ENCODE measurements around the gene ANKRD26. TPM values are rescaled to one million over a fixed set of nuclear protein-coding genes. Genes with fewer than 3 reads are reported as not detected.
"Not testable (repeated sequence)": the region's sequence is repeated elsewhere in the genome, so short reads cannot be mapped to it uniquely, and the experiment has no call there.

The ANKRD26 gene
- total RNA-seq, 3 donors from 2014 or later (not counting 1 experiment from before 2014, with no cell fraction given), result 7.0 to 10.8 (median 9.2) TPM

DNA sequence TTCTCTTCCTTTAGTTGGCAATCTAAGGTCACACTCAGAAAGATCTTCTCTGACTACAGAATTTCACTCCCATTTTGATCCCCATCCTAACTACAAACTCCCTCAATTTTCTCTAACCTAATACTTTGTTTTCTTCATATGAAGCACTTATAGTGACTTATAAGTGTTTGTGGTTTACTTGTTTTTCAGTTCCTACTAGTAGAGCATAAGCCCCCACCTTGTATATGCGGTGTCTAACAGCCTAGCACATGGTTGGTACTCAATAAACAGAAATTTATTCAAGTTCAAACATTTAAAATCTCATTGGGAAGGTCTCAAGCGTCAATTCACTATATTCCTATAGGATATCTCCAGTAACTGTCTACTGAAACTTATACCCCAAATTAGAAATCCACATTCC, 35.2 kb downstream of the ANKRD26 start:
- TF ChIP-seq, protein P1, sequence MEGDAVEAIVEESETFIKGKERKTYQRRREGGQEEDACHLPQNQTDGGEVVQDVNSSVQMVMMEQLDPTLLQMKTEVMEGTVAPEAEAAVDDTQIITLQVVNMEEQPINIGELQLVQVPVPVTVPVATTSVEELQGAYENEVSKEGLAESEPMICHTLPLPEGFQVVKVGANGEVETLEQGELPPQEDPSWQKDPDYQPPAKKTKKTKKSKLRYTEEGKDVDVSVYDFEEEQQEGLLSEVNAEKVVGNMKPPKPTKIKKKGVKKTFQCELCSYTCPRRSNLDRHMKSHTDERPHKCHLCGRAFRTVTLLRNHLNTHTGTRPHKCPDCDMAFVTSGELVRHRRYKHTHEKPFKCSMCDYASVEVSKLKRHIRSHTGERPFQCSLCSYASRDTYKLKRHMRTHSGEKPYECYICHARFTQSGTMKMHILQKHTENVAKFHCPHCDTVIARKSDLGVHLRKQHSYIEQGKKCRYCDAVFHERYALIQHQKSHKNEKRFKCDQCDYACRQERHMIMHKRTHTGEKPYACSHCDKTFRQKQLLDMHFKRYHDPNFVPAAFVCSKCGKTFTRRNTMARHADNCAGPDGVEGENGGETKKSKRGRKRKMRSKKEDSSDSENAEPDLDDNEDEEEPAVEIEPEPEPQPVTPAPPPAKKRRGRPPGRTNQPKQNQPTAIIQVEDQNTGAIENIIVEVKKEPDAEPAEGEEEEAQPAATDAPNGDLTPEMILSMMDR (IDR thresholded peaks at IDR 0.05), result no peak
- Histone ChIP-seq H3K4me3 (ENCODE audit: low read length) (no peak overlapping the region), H3K27ac (ENCODE audit: low read length) (no peak overlapping the region), H3K4me1 (ENCODE audit: control insufficient read depth, insufficient read depth, low read length) (no peaks in the 10 kb centered on the region), H3K27me3 (ENCODE audit: control insufficient read depth, insufficient read depth, low read length) (no peaks in the 10 kb centered on the region), H3K9me3 (ENCODE audit: control insufficient read depth, insufficient read depth, low read length) (no peaks in the 10 kb centered on the region), H3K36me3 (ENCODE audit: control insufficient read depth, insufficient read depth, low read length) (peaks cover 5% of the 10 kb centered on the region)
- H3K27me3 Mint-ChIP-seq (ENCODE audit: low read depth in 2 of 2), result no peaks in the 10 kb centered on the region
- 93% methylated on average over 2 of the region's 2 CpGs for WGBS (ENCODE audit: insufficient coverage)
- H3K4me3 Mint-ChIP-seq, result no peak overlapping the region
- peaks cover 0 to 4% of the 10 kb centered on the region in 2 donors for H3K4me1 Mint-ChIP-seq
- H3K9me3 Mint-ChIP-seq, result no peaks in the 10 kb centered on the region
- H3K27ac Mint-ChIP-seq, result no peak overlapping the region
- no peak for DNase-seq
- intact Hi-C loops (cut with micrococcal nuclease), result no loop called here
- ATAC-seq, result no peak
- peaks cover 8% of the 10 kb centered on the region for H3K36me3 Mint-ChIP-seq

DNA sequence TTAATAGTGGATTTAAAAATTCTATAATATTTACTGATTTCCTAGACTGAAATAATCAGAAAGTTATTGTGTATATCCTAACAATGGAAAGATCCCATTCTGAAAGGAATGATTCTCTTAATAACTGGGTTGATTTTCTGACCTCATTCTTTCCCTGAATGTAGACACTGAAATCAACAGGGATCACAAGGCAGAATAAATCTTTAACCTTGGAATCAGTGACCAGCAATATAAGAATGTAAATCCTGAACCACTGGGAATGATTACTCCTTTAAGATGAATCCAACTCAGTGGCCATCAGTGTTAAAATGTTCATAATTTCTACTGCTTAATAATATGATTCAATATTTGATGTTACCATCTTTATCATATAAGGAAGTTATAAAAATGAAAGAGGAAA, 47.6 kb downstream of the ANKRD26 start:
- TF ChIP-seq, protein P1 (IDR thresholded peaks at IDR 0.05), result no peak

DNA sequence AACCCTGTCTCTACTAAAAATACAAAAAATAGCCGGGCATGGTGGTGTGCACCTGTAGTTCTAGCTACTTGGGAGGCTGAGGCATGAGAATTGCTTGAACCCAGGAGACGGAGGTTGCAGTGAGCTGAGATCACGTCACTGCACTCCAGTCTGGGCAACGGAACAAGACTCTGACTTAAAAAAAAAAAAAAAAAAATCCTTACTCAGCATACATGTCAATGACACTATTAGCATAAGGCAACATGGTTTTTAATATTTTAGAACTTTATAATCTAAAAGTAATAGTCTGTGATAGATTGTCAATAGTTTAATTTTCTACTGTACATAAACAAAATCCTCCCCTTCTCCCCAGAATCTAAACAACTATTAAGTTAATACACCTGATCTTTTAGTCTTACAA, 55.0 kb downstream of the ANKRD26 start:
- H3K9me3 ChIP-seq (ENCODE audit: control insufficient read depth, insufficient read depth, low read length); H3K4me1 ChIP-seq (ENCODE audit: control insufficient read depth, insufficient read depth, low read length); ATAC-seq; H3K27me3 ChIP-seq (ENCODE audit: control insufficient read depth, insufficient read depth, low read length); H3K36me3 ChIP-seq (ENCODE audit: control insufficient read depth, insufficient read depth, low read length); H3K27me3 Mint-ChIP-seq (ENCODE audit: low read depth in 2 of 2); H3K27ac ChIP-seq (ENCODE audit: low read length); DNase-seq; H3K9me3 Mint-ChIP-seq; intact Hi-C loops (cut with micrococcal nuclease); H3K4me3 ChIP-seq (ENCODE audit: low read length); H3K27ac Mint-ChIP-seq; H3K4me1 Mint-ChIP-seq; H3K4me3 Mint-ChIP-seq; H3K36me3 Mint-ChIP-seq: not testable (repeated sequence)
- 98% methylated on average over 4 of the region's 4 CpGs for WGBS (ENCODE audit: insufficient coverage)

More for the DNA sequence above, 47.6 kb downstream of the ANKRD26 start:
- Histone ChIP-seq H3K4me1 (ENCODE audit: control insufficient read depth, insufficient read depth, low read length) (no peaks in the 10 kb centered on the region), H3K4me3 (ENCODE audit: low read length) (no peak overlapping the region), H3K27ac (ENCODE audit: low read length) (no peak overlapping the region), H3K36me3 (ENCODE audit: control insufficient read depth, insufficient read depth, low read length) (peaks cover 5% of the 10 kb centered on the region), H3K27me3 (ENCODE audit: control insufficient read depth, insufficient read depth, low read length) (no peaks in the 10 kb centered on the region), H3K9me3 (ENCODE audit: control insufficient read depth, insufficient read depth, low read length) (no peaks in the 10 kb centered on the region)
- no peaks in the 10 kb centered on the region for H3K36me3 Mint-ChIP-seq
- intact Hi-C loops (cut with micrococcal nuclease), result no loop called here
- H3K9me3 Mint-ChIP-seq, result no peaks in the 10 kb centered on the region
- H3K4me3 Mint-ChIP-seq, result no peak overlapping the region
- no peak overlapping the region for H3K27ac Mint-ChIP-seq
- H3K27me3 Mint-ChIP-seq (ENCODE audit: low read depth in 2 of 2), result no peaks in the 10 kb centered on the region
- no peaks in the 10 kb centered on the region for H3K4me1 Mint-ChIP-seq
- no peak for ATAC-seq
- no peak for DNase-seq

DNA sequence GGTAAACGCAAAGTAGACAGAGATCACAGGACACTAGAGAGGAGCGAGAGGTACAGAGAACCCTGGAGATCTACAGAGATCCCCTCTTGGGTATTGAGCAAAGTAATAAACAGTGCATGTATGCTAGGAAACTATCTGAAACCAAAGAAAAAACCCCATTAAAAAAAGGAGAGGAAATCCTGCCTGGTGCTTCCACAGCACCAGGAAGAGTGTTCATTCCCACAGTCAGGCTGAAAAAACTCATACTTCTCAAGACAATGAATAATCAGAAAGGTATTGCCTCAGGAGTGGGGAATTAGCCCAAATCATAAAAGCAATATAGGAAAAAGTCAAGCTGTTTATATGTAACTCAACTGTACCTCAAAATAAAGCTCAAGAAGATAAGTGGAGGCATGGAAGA, 59.1 kb downstream of the ANKRD26 start:
- H3K27ac ChIP-seq (ENCODE audit: low read length), result no peak overlapping the region
- ATAC-seq (no peak), DNase-seq (no peak)
- Mint-ChIP-seq H3K36me3 (peaks cover 17% of the 10 kb centered on the region), H3K27ac (no peak overlapping the region), H3K27me3 (ENCODE audit: low read depth in 2 of 2) (no peaks in the 10 kb centered on the region), H3K4me1 (no peaks in the 10 kb centered on the region), H3K4me3 (no peak overlapping the region), H3K9me3 (no peaks in the 10 kb centered on the region)
- peaks cover 8% of the 10 kb centered on the region for H3K36me3 ChIP-seq (ENCODE audit: control insufficient read depth, insufficient read depth, low read length)
- TF ChIP-seq, protein P1 (IDR thresholded peaks at IDR 0.05), result no peak
- no peaks in the 10 kb centered on the region for H3K9me3 ChIP-seq (ENCODE audit: control insufficient read depth, insufficient read depth, low read length)
- 69% methylated on average over 2 of the region's 2 CpGs for WGBS (ENCODE audit: insufficient coverage)
- H3K27me3 ChIP-seq (ENCODE audit: control insufficient read depth, insufficient read depth, low read length), result no peaks in the 10 kb centered on the region
- no peak overlapping the region for H3K4me3 ChIP-seq (ENCODE audit: low read length)
- no peaks in the 10 kb centered on the region for H3K4me1 ChIP-seq (ENCODE audit: control insufficient read depth, insufficient read depth, low read length)
- intact Hi-C loops (cut with micrococcal nuclease), result no loop called here

All from natural killer cell (primary cell).